ENCODE data around the gene DAPP1. TPM values are rescaled to one million over a fixed set of nuclear protein-coding genes. Genes with fewer than 3 reads are reported as not detected.

The DAPP1 gene
- total RNA-seq, 2 experiments from 2014 or later: 11.7 to 12.3 TPM

GRCh38 chr4:99832321-99832720 lies 15.7 kb downstream of the DAPP1 start:
- ATAC-seq (no peak), DNase-seq (no peak)
- peaks cover 4% of the 10 kb centered on the region for H3K36me3 Mint-ChIP-seq (ENCODE audit: low read depth)
- ChIA-PET CTCF (no interaction called here), POLR2A (no interaction called here)
- no peak overlapping the region for H3K4me3 Mint-ChIP-seq
- H3K9me3 Mint-ChIP-seq: no peaks in the 10 kb centered on the region
- no peaks in the 10 kb centered on the region for H3K27me3 Mint-ChIP-seq
- no peak for TF ChIP-seq CTCF (IDR thresholded peaks at IDR 0.05)
- no peak overlapping the region for H3K27ac Mint-ChIP-seq
- peaks cover 7% of the 10 kb centered on the region for H3K4me1 Mint-ChIP-seq (ENCODE audit: low read depth)
- intact Hi-C loops (cut with micrococcal nuclease): no loop called here

DNA sequence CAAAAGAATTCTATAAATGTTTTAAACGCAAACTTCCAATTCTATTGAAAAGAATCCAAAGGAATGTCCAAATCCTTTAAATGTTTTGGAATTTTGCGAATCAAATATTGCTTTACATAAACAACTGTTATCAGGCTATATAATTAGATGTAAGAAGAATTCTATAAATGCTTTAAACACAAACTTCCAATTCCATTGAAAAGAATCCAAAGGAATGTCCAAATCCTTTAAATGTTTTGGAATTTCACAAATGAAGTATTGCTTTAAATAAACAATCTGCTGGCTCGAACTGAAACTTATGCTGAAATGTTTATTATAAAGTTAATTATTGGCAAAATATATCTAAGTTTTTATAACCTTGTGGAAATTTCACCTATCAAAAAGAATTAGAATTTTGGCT lies 16.1 kb downstream of the DAPP1 start:
- Mint-ChIP-seq H3K4me1 (ENCODE audit: low read depth) (peaks cover 3% of the 10 kb centered on the region), H3K36me3 (ENCODE audit: low read depth) (peaks cover 4% of the 10 kb centered on the region), H3K27me3 (no peaks in the 10 kb centered on the region), H3K4me3 (no peak overlapping the region), H3K9me3 (no peaks in the 10 kb centered on the region), H3K27ac (no peak overlapping the region)
- ChIA-PET CTCF (interaction anchor here (1.4 kb wide), 1 partner anchor 10 kb away, joined by 4 read pairs; no protein-coding TSS in a partner anchor), POLR2A (no interaction called here)
- ATAC-seq (no peak), DNase-seq (no peak)
- intact Hi-C loops (cut with micrococcal nuclease): no loop called here
- TF ChIP-seq CTCF (IDR thresholded peaks at IDR 0.05): no peak

GRCh38 chr4:99833756-99834155 lies 17.1 kb downstream of the DAPP1 start:
- H3K27me3 Mint-ChIP-seq: no peaks in the 10 kb centered on the region
- no peak overlapping the region for H3K27ac Mint-ChIP-seq
- ChIA-PET CTCF (interaction anchor here (0.9 to 1.4 kb wide), 2 partner anchors 11 to 13 kb away, joined by 4 read pairs; no protein-coding TSS in a partner anchor), POLR2A (interaction anchor here (1.3 to 1.4 kb wide), 2 partner anchors 17 to 20 kb away, joined by 3 to 4 read pairs; no protein-coding TSS in a partner anchor)
- H3K4me3 Mint-ChIP-seq: no peak overlapping the region
- no peaks in the 10 kb centered on the region for H3K9me3 Mint-ChIP-seq
- TF ChIP-seq CTCF (IDR thresholded peaks at IDR 0.05): no peak
- DNase-seq: no peak
- no peaks in the 10 kb centered on the region for H3K4me1 Mint-ChIP-seq (ENCODE audit: low read depth)
- intact Hi-C loops (cut with micrococcal nuclease): no loop called here
- peaks cover 4% of the 10 kb centered on the region for H3K36me3 Mint-ChIP-seq (ENCODE audit: low read depth)
- ATAC-seq: no peak

GRCh38 chr4:99834569-99834968 lies 17.9 kb downstream of the DAPP1 start:
- DNase-seq (no peak), ATAC-seq (no peak)
- ChIA-PET CTCF (interaction anchor here (0.9 kb wide), 1 partner anchor 14 kb away, joined by 4 read pairs; no protein-coding TSS in a partner anchor), POLR2A (no interaction called here)
- intact Hi-C loops (cut with micrococcal nuclease): no loop called here
- Mint-ChIP-seq H3K36me3 (ENCODE audit: low read depth) (peaks cover 4% of the 10 kb centered on the region), H3K27ac (no peak overlapping the region), H3K9me3 (no peaks in the 10 kb centered on the region), H3K4me3 (no peak overlapping the region), H3K27me3 (no peaks in the 10 kb centered on the region), H3K4me1 (ENCODE audit: low read depth) (no peaks in the 10 kb centered on the region)
- TF ChIP-seq CTCF (IDR thresholded peaks at IDR 0.05): no peak

- Mint-ChIP-seq H3K4me1 (ENCODE audit: low read depth) (peaks cover under 1% of the 10 kb centered on the region), H3K27me3 (no peaks in the 10 kb centered on the region), H3K27ac (no peak overlapping the region), H3K9me3 (no peaks in the 10 kb centered on the region), H3K36me3 (ENCODE audit: low read depth) (peaks cover 6% of the 10 kb centered on the region), H3K4me3 (no peak overlapping the region)
- no peak for ATAC-seq
- intact Hi-C loops (cut with micrococcal nuclease): no loop called here
- TF ChIP-seq CTCF (IDR thresholded peaks at IDR 0.05): no peak
- DNase-seq: no peak
- ChIA-PET POLR2A (interaction anchor here (1.3 kb wide), 1 partner anchor 11 kb away, joined by 5 read pairs; no protein-coding TSS in a partner anchor), CTCF (interaction anchor here (1.1 to 1.7 kb wide), 3 partner anchors 18 to 58 kb away, joined by 3 to 6 read pairs (median 3); partner anchors contain the start of gene LAMTOR3)
These were observed 19.3 kb downstream of the DAPP1 start for GRCh38 chr4:99835942-99836341.

Measured in activated CD8-positive, alpha-beta T cell treated with anti-CD3 and anti-CD28 coated beads for 36 hours (primary cell).